Esophagus squamous epithelium (tissue), 4 donors: ENCODE data around the gene RPL15.

ENCODE experiments used
- POLR2A ChIP-seq, 4 donors: fragments of 450-650 bp; IDR thresholded peaks; one replicate each; pipeline ENCODE4 v1.6.1; 2017; ENCODE audit warnings: antibody characterized with exemption in 4 of 4, mild to moderate bottlenecking in 4 of 4, moderate library complexity in 3 of 4
- TF ChIP-seq, protein P1 (sequence below), 6 experiments: fragments of 450-650 bp in 4 of 6; fragments of 200-600 bp in 2 of 6; sonication (generic) in 2 of 6; IDR thresholded peaks; one replicate each; pipeline ENCODE4 v1.5.1; 2016 to 2019; ENCODE audit warnings: antibody characterized with exemption in 6 of 6, mild to moderate bottlenecking in 4 of 6, moderate library complexity in 4 of 6

DNA sequence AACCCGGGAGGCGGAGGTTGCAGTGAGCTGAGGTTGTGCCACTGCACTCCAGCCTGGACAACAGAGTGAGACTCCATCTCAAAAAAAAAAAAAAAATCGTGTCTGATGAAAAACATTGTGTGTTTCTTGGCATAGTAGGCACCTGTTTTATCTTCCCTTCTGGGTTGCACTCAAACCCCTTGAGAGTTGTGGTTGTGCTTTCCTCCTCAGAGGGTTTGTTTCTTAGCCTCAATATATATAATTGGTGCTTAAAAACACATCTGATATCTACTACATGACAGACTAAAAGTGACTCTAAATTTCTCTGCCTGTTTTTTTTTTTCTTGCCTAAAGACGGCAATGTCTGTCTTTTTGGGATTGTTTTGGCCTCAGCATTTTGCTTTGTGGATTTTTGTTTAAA is 35.7 kb downstream of the RPL15 start:
- TF ChIP-seq, protein P1, sequence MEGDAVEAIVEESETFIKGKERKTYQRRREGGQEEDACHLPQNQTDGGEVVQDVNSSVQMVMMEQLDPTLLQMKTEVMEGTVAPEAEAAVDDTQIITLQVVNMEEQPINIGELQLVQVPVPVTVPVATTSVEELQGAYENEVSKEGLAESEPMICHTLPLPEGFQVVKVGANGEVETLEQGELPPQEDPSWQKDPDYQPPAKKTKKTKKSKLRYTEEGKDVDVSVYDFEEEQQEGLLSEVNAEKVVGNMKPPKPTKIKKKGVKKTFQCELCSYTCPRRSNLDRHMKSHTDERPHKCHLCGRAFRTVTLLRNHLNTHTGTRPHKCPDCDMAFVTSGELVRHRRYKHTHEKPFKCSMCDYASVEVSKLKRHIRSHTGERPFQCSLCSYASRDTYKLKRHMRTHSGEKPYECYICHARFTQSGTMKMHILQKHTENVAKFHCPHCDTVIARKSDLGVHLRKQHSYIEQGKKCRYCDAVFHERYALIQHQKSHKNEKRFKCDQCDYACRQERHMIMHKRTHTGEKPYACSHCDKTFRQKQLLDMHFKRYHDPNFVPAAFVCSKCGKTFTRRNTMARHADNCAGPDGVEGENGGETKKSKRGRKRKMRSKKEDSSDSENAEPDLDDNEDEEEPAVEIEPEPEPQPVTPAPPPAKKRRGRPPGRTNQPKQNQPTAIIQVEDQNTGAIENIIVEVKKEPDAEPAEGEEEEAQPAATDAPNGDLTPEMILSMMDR (IDR thresholded peaks at IDR 0.05), result no peak
- TF ChIP-seq POLR2A (IDR thresholded peaks at IDR 0.05), result no peak
